Right renal pelvis (tissue), 4 donors: ENCODE data around the gene ADGRB2. TPM values are rescaled to one million over a fixed set of nuclear protein-coding genes. Genes with fewer than 3 reads are reported as not detected.
A peak's percentile ranks its signal among the peaks of the same experiment; 100 is the strongest.

Experiments used
- DNase-seq, 4 donors: peaks; one replicate each; pipeline ENCODE4 v3.0.0-alpha.2; 2013; ENCODE audit warnings: low read depth in 4 of 4, low spot score in 3 of 4, missing footprints in 1 of 4
- polyA plus RNA-seq, 4 donors: library from polyadenylated mRNA; unstranded; fragments of 120-200 nt; gene quantifications; one replicate each; pipeline ENCODE4 v1.2.1, GENCODE V29; 2013; ENCODE audit not compliant: insufficient read length in 4 of 4

The ADGRB2 gene, protein sequence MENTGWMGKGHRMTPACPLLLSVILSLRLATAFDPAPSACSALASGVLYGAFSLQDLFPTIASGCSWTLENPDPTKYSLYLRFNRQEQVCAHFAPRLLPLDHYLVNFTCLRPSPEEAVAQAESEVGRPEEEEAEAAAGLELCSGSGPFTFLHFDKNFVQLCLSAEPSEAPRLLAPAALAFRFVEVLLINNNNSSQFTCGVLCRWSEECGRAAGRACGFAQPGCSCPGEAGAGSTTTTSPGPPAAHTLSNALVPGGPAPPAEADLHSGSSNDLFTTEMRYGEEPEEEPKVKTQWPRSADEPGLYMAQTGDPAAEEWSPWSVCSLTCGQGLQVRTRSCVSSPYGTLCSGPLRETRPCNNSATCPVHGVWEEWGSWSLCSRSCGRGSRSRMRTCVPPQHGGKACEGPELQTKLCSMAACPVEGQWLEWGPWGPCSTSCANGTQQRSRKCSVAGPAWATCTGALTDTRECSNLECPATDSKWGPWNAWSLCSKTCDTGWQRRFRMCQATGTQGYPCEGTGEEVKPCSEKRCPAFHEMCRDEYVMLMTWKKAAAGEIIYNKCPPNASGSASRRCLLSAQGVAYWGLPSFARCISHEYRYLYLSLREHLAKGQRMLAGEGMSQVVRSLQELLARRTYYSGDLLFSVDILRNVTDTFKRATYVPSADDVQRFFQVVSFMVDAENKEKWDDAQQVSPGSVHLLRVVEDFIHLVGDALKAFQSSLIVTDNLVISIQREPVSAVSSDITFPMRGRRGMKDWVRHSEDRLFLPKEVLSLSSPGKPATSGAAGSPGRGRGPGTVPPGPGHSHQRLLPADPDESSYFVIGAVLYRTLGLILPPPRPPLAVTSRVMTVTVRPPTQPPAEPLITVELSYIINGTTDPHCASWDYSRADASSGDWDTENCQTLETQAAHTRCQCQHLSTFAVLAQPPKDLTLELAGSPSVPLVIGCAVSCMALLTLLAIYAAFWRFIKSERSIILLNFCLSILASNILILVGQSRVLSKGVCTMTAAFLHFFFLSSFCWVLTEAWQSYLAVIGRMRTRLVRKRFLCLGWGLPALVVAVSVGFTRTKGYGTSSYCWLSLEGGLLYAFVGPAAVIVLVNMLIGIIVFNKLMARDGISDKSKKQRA (N-terminal part only)
- 10 to 100 TPM; 11.4 to 20.3 (median 12.2) TPM for polyA plus RNA-seq

DNA sequence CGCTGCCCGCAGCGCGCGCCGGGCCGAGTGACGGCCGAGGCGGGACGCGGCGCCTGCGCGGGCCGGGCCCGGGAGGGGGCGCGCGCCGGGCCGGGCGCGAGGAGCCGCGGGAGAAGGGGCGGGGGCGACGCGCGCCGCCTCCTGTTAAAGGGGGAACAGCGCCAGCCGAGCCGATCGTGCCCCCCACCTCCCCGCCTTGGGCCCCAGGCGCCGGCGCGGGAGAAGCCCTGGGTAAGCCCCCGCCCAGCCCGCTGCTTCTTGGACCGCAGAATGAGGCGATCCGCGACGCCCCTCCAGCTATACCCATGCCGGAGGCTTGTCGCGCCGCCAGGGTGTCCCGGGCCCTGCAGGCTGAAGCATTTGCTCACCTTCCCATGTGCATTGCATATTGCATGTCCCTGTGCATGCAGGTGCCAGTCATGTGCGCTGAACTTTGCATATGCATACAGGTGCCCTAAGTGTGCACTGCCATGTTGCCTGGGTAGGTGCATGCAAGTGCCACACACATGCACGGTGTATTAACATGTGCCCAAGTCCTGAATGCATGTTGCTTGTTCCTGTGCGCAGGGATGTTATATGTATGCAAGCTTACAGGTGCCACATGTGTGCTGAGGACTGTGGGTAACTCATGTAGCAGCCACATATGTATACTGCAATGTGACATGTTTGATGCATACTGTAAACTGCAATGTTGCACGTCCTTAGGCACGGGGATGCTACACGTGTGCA is at the start of gene ADGRB2:
Gene ADGRB2, minus strand, starts transcription at position 29 of the 729 bp plus-strand sequence. CDS start 7,119 bp downstream, outside the sequence.
- DNase-seq, result no peak

DNA sequence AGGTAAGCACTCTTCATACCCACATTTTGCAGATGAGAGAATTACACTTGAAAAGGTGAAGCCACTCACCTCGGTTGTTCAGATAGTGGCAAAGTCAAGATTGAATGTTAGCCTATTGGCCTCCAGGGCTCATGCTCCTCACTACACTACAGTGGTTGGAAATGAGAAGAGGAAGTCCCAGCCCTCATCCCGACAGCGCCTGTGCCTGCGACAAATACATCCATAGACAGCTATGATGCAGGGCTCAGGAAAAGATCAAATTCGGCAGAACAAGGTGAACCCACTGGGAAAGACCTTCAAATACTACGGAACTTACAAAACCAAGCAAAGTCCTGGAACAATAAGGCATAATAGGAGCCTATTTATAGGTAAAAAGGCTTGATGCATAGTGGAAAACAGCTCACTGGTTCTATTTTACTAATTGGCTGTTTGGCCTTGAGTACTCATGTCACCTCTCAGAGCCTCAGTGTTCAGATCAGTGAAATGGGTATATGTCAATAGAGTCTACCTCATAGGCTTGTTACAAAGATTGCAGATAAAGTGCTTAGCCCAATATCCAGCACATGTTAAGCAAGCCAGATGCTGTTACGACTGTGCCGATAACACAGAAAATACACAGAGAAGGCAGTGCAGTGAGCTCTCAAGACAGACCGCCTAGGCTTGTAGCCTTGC is 48.2 kb upstream of the ADGRB2 start:
- no peak for DNase-seq

DNA sequence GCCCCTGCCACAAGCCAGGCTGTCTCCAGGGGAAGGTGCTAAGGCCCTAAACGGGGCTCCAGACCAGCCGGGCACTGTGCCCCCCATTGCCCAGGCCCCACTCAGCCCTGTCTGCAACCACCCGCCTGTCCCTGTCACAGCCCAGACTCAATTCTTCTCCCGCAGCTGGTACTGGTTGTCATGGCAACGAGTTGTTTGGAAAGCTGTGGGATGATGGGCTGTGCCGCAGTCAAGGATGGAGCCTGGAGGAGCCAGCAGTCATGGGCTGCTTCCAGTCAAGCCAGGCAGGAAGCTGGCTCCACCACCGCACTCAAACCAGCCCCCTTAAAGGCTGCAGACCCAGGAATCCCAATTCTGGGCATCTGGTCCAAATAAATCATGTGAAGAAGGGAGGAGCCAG is 47.5 kb upstream of the ADGRB2 start:
- DNase-seq, result peak in 3 of 4 donors; percentile 23 to 45 (median 38)

DNA sequence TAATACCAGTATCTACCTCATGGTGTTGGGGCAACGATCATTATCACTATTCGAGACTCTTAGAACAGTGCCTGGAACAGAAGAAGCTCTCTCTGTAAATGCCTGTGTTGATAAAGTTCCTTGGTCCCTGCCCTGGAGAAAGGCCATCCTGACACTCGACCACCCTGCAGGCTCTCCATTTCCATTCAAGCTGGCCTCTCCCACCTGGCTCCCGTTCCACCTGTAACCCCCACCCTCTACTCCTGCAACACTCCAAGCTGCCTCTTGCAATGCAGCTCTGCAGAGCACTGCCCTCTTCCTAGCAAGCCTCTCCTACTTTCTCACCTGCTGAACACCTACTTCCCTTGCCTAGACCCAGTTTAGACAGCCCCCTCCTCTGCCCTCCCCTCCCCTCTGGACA is 45.6 kb upstream of the ADGRB2 start:
- DNase-seq, result no peak

DNA sequence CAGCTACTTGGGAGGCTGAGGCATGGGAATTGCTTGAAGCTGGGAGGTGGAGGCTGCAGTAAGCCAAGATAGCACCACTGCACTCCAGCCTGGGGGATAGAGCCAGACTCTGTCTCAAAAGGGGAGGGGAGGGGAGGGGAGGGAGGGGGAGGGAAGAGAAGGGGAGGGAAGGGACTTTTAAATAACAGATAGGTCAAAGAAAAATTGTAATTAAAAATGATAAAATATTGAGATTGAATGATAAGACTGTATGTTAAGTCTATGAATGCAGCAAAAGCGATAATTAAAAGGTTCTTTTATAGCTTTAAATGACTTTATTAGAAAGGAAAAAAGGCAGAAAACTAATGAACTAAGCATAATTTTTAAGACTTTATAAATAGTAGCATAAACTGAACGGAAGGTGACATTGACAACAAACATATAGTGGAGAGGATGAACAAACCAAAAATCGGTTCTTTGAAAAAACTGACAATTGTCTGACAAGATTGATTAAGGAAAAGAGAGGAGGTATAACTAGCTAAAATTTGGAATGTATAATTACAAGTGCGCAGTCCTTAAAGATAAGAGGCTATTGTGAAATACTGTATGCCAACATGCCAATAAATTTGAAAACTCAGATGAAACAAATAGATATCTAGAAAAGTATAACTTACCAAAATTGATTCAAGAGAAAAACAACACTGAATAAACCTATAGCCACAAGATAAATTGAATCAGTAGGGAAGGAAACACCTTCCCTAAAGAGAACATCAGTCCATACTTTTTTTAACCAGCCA is 43.3 kb upstream of the ADGRB2 start:
- DNase-seq, result no peak

DNA sequence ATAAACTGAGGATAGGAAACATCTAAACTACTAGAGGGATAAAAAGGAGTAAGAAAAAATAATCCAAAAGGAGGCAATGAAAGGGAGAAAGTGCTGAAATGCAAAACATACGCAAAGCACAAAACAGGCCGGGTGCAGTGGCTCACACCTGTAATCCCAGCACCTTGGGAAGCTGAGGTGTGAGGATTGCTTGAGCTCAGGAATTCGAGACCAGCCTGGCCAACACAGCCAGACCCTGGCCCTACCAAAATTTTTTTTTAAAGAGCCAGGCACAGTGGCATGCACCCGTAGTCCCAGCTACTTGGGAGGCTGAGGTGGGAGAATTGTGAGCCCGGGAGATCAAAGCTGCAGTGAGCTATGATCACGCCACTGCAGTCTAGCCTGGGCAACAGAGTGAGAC is 41.2 kb upstream of the ADGRB2 start:
- no peak for DNase-seq

DNA sequence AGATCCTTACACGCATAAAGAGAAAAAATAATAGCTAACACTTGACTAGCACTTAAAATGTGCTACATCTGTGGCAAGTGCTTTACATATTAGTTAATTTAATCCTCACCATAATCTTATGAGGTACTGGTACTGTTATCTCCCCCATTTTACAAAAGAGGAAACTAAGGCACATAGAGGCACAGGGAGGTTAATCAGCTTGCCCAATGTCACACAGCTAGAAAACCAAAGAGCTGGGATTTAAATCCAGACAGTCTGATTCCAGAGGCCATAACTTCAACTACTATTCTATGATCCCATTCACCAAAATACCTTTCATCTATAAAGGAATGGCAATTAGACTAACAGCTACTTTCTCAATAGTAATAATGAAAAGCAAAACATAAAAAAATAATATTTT is 40.0 kb upstream of the ADGRB2 start:
- DNase-seq, result no peak

DNA sequence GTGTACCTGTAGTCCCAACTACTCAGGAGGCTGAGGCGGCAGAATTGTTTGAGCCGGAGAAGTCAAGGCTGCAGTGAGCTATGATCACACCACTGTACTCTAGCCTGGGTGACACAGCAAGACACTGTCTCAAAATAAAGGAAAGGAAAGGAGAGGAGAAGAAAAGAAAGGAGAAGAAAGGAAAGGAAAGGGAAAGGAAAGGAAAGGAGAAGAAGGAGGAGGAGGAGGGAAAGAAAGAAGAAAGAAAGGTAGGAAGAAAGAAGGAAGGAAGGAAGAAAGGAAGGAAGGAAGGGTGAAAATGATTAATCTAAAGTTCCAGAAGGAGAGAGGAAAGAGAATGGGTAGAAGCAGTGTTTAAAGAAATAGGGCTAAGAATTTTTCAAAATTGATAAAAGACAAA is 39.5 kb upstream of the ADGRB2 start:
- DNase-seq, result no peak

DNA sequence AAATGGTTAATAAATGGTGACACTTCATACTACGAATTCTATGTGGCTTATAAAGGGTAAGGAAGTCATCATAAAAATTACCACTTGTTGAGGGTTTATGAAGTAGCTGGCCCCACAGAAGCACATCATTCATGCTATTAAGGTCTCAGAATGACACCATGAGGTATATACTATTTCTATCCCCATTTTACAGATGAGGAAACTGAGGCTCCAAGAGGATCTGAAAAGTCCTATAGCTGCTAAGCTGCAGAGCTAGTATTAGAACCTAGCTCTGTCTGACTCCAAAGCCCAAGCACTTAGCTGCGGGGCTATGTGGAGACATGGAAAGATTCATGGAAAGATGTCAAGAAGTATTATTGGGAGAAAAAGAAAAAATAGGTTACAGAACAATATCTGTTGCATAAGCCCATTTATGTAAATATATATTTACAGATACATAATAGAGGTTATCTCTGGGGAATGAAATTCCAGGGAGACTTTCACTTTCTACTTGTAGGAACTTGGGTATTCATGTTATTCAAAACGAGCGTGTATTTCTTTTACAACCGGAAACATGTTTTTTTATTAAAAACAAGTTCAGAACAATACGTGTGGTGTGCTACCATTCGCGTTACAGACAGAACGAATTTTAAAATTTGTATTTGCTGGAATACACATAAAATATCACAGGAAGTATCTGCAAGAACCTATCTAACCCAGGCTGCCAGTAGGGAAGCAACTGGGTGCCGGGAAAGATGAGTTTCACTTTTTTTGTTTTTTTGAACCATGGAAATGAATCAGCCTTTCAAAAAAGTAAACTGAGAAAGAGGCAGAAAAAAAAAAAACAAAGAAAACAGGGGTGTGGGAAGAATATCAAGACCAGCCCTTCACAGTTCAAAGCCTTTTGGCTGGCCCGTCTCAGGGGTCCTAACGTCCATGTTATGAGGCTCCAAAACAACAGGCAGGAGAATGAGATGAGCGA is 38.3 kb upstream of the ADGRB2 start:
- no peak for DNase-seq

DNA sequence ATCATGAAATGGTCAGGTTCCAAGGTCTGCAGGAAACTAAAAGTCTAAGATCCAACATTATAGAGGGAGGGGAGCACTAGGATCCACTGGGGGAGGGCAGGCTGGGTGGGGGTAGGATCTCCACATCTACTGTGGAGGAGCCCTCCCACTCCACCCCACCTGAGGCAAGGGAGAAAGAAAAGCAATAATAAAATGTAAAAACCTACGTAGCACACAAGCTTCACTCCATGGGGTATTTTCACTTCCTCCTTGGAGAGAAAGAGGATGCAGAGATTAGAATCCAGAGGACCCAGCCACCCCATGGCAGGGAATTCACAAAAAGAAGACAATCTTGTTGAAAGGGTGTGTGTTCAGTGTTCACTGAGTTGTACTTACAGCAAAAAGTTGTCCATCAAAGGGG is 37.3 kb upstream of the ADGRB2 start:
- DNase-seq, result no peak

DNA sequence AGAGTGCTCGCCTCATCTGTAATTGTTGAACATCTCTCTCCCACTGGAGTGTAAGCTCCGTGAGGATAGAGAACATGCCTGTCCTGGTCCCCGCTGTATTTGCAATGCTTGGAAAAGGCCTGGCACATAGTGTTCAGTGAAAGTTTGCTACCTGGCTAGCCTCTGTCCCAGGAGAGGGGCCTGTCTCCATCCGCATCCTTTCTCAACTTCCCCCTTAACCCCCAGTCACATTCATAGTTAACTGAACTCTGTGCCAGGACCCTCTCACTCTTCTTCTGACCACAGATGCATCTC is 36.5 kb upstream of the ADGRB2 start:
- no peak for DNase-seq

DNA sequence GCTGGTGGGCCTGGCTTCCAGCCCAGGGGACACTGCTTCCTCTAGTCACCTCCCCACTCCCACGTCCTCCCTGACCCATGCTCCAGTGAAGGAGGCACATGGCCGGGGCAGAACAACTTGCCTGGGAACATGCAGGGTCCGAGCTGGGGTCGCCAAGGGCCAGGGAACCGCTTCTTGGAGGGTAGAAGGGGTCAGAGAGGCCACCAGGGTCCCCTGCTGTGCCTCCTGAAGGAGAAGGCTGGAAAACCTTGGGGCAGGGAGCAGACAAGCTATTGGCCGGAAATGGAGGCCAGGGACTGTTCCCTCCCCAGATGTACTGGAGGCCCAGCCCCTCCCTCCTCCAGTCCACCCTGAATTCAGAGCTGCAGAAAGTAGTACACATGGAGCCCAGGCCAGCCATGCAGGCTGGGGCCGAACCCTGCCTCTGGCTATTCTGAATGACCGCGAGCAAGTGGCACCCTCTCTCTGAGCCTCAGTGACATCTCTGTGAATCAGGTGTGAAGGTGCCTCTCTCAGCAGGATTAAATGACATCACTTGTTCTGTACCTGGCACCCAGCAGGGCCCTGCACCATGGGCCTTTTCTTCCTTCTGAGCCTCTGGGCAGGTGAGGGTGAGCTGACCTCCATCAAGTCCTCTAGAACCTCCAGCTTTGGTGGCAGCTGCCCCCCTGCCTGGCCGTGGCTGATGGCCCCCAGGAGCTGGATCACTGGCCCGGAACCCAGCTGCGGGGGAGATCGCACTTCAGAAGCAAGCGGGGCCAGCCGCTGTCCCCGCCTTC is 35.9 kb upstream of the ADGRB2 start:
- no peak for DNase-seq

DNA sequence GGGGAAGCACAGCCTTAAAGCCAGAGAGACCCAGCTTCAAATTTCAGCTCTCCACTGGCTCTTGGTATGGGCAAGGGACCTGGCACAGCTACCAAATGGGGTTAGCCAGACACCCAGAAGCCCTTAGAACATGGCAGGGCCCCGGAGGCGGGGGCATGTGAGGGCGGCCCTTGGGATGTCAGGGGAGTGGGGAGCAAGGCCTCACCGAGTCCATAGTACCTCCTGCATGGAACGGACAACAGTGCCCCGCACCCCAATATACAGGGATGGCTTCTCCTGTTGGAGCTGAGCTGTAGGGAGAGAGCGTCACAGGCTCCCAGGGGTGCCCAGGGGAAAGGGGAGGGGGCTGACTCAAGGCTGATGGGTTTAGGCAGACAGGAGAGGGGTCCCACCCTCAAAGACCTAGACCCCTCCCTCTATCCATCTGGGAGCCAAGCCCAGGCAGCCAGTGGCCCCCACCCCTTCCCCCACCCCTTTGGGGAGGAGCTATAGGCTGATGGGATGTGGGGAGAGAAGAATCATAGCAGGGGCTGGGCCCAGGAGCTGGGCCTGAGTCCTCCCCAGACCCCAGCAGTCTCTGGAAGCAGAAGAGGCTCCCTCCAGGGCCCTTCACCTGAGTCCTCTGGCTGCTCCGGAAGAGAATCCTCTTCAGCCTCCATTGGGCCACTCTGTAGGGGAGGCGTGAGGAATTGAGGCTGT is 35.2 kb upstream of the ADGRB2 start:
- no peak for DNase-seq

DNA sequence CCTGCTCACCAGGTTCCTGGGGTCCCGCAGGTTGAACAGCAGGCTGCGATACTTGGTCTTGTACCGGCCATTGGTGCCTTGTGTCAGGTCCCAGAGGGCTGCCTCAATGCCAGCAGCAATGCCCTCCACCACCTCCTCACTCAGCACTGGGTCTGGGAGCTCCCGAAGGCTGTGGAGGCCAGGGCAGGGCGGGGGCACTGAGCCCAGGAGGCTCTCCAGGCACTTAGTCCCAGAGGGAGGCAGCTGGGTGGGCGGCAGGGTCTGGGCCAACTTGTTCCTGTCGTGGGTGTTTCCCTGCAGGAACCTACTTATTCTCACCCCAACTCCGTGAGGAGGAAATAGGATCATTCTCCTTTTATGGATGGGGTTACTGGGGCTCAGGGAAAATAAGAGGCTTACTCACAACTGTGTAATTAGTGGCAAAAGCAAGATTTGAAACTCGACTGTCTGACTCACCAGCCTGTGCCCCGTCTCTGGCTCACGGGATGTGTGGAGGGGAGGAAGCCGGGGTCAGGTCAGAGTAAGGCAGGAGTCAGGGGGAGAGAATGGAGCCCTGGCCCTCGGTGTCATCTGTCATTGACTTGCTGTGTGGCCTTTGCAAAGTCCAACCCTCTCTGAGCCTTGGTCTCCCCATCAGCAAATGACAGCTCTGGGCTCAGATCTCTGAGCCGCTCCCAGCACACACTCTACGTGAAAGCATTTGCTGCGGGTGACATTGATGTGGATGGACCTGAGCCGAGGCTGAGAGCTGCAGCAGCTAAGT is 34.5 kb upstream of the ADGRB2 start:
- DNase-seq, result no peak

DNA sequence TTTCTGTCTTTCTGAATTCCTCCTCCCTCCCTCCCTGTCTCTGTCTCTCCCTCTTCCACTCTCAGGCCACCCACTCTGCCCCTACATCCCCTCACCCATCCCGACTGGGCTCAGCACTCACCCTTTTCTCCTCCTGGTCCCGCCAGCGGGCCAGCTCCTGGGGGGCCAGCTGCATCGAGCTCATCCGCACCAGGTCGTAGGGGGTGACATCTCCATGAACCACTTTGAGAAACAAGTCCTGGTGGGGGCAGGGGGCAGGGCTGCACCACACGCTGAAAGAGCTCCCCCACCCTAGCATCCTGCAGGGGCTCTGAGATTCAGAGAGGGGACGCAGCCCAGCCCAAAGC is 33.9 kb upstream of the ADGRB2 start:
- DNase-seq, result no peak

DNA sequence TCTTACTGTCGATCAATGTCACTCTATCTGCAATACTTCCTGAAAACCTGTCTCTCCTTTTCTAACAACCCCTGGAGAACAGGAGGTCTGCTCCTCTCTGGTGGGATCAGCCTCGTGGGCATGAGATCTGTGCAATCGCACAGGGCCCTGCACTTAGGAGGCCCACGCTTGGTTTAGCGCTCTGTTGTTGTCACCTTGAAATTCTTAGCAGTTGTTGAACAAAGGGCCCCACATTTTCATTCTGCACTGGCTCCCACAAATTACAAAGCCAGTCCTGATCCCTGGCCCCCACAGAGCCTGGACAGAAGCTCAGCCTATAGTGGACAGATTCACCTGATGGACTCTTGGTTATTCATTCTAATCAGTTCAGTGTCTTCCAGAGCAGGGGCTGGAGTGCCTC is 33.1 kb upstream of the ADGRB2 start:
- DNase-seq, result no peak
